ENCODE data around the gene HOXD13.

The HOXD13 gene

DNA sequence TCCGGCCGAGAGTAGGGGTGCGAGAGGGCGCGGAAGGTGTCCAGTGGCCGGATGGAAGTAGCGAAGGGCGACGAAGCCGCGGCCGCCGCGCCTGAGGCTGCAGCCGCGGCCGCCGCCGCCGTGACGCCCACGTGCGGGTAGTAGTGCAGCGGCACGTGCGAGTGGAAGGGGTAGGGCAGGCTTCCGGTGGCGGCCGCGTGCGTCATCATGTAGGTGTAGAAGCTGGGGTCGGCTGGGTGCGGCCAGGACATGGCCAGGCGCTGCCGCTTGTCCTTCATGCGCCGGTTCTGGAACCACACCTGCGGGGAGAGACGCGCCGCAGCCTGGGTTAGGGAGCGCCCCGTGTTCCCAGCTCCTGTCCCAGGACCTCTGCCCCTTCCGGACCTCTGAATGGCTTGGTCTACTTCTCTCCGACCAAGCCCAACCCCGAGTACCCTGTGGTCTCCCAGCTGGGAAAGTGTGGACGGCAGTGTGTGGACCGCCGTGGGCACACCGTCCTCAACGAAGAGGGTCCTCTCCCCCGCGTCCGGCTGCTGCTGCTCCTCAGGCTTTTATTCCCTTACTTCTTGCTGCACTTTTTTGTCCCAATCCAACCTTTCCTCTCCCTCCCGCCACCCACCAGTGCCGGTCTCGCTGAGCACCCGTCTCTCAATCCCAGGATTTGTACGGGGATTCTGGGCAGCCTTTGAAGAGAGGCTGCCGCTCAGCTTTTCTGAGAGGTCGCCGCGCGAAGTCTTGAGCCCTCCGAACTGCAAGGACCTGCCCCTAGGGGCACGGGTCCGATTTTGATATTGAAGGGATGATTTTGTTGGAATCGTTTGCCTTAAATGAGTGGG lies 11.8 kb upstream of the HOXD13 start:
- no peak for DNase-seq (ENCODE audit: low read depth, low spot score)

DNA sequence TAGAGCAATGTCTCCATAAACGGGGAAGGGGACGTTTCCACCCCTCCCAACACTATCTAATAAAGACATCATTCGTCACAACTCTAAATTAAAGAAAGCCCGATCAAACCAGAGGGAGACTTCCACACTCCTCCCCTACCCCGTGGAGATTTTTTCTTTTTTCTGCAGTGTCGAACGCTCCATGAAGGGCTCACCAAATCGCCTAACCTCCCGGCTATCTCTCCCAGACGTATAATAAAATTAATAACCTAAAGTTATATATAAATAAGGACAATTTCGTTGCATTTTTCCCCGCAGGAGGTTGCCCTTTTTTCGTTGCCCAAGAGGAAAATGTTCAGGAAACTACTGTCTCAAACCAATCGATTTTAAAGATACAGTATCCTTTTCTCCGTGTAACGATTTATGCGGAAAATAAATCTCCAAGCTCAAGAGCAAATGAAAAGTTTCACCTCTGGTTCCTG lies 11.1 kb upstream of the HOXD13 start:
- no peak for DNase-seq (ENCODE audit: low read depth, low spot score)

DNA sequence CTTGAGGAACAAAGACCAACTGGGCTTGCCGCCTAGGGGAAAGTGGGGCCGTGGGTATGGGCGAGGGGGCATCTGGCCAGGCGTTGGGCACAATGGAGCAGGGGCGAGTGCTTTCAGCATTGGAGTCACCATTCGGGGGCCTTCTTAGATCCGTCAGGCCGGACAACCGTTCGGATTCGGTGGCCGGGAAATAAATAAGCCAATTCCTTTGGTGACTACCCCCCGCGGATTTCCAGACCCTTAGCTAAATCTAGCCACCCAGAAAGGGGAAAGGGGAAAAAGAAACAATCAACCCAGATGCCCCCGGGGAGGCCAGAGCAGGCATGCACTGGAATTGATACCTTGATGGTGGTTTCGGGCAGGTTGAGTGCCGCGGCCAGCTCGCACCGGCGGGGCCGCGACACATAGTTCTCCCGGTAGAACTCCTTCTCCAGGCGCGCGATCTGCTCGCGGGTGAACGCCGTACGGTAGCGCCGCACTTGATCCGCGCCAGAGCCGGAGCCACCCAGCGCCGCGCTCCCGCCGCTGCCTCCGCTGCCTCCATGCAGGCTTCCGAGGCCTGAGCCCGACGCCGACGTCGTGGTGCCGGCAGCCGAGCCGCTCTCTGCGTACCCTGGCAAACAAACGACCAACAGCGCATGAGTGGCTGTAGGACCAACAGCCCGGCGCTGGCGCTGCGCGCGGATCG lies 10.5 kb upstream of the HOXD13 start:
- DNase-seq (ENCODE audit: low read depth, low spot score): no peak

DNA sequence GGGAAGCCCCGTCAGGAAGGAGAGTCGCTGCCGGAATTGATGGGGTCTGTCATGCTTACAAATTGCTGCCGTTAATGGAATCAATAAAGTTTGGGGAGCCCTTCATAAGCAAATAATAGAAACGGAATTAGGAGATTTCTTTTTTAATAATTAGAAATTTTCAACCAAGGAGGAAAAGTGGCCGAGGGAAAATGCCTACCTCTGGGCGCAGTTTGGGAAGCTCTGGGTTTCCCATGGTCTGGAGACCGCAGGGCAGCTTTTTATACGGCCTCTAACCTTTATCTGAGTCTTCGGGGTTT lies 10.0 kb upstream of the HOXD13 start:
- no peak for DNase-seq (ENCODE audit: low read depth, low spot score)

DNA sequence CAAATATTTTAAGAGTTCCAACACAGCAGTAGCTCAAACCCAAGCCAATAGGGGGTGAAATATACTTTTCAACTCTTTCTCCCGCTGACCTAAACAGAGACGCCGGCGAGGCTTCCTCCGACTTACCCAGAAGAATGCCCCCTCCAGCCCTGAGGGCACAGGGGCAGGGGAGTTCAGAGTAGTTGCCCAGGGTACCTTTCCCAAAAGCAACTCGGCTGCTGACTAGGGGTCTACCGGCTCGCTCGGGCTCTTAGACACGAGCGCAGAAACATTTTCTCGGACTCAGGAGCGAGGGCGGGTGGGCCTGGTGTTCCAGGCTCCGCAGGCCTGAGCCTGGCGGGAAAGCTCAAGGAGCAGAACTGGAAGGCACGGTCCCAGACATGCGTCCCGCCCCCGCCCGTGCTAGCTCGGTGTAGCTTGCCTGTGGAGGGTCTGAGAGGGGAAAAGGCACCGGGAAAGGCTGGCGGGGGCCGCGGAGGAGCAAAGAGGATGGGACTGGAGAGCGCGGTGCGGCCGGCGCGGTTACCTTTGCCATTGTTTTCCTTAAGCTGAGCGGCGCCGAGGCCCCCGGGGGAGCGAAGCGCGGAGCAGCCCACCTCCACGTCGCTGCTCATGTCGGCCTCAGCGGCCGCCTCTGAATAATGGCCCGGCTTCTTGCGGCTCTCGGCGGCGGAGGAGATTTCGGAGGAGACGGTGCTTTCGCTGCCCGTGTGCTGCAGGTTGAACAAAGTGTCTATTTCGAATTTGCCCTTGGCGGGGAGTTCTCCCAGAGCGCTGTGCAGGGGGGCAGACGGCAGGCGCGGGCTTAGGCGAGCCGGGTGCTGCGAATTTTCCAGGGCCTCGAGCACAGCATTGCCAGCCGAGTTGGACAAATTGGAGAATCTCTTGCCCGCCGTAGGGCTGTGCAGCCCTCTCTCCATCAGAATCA lies 9.4 kb upstream of the HOXD13 start:
- DNase-seq (ENCODE audit: low read depth, low spot score): no peak

DNA sequence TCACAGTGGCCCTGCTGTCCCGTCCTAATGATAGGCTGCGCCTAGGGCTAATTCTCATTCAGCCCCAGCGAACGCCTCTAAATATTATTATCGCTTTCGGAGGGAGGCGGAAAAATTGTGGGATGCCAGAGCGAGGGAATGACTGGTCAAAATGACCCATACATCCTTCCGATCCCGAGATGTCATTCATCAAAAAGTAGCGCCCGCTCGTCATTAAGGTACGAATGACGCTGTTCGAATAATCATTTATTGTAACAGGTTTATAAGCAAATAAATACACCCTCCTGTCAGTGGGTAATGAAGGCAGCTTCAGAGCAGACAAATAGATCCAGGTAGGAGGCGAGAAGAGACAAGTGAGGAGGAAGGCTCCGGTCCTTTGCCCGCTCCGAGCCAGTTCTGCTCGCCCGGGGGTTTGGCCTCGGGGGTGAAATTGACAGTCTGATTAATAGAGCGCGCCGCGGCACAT lies 8.7 kb upstream of the HOXD13 start, which contains the start of gene EVX2:
Gene EVX2 (minus strand): TSS at position 167 of the 466 bp plus-strand sequence. CDS start 186 bp downstream, outside the sequence.
- no peak for DNase-seq (ENCODE audit: low read depth, low spot score)

DNA sequence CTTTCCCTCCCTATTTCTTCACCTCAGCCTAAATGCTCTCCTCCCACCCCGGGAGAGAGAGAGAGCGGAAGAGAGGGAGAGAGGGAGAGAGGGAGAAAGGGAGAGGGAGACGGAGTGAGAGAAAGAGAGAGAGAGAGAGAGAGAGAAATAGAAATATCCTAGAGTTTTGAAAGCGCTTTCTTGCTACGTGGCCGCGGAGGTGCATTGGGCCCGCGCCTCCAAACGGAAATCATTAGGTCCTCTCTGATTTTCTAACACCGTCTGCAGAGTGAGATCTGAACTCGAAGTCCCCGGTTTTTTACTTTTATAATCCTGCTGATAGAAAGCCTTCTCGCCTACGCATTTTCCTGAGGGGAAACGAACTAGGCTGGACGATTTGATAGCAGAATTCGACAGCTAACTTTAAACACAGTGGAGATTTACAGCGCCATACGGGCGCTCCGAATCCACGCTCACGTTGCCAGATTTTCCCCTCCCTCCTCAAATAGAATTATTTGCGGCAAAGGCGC lies 7.9 kb upstream of the HOXD13 start:
- DNase-seq (ENCODE audit: low read depth, low spot score): no peak

DNA sequence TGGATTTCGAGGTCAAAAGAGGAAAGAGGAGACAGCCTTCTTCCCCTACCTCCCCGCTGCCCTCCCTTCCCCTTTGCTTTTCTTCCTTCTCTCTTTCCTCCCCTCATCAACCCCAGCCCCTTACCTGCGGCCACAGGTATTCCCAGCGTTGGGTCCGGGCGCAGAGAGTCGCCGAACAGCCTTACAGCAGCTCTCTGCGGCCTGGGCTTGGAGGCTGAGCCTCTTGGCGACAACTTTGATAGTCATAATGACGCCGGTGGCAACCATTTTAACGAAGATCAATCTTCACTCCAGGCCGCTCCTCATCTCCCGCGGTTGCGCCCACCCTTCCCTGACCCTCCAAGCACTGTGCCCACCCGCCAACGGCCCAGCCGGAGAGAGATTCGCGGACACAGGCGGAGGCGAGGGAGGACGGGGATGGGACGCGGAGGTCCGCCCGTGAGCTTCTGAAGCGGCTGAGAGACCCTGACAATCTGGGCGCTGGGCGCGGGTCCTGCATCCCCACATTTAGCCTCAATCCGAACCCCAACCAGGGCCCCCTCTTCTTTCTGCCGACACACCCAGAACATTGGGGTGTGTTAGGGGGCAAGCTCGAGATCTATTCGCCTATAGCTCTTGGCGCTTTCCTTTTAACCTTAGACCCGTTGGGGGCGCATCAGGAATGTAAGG lies 7.3 kb upstream of the HOXD13 start:
- no peak for DNase-seq (ENCODE audit: low read depth, low spot score)

DNA sequence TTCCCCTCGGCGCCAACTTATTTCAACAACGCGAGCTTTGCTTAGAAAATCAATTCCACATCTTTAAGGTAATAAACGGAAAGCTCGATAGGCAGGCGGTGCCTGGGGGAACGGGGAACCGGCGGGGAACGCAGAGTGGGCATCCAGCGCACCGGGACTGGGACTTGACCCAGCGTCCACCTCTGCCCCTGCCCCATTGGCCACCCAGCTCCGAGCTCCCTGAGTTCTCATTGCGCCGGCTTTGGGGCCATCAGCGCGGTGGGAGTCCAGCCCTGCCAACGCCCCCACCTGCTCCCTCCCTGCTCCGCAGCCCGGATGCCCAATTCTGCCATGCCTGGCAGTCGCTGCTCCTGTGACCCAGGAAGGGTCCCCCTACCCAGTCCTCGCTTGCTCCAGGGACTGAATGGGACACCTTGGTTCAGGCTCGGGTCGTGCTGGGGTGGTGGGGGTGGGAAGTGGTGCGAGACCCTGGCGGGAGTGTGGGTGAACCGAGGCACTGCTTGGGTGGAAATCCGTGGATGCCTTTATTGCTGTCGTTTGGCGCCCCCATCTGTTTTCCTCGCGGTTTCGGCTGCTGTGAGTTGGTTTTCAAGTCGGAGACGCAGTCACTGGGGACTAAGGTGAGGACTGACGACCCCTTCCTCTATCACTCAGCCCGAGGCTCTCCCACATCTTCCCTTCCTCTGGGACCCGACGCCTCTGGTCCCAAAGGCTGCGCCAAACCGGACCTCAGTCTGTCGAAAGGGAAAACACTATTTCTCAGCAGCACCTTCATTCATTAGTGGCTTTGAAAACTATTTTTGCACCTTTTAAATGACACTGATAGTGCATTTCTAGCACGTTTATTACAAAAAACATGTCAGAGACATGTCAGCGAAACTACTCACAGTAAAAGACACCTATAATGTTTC lies 6.4 kb upstream of the HOXD13 start:
- DNase-seq (ENCODE audit: low read depth, low spot score): peak; percentile 70

DNA sequence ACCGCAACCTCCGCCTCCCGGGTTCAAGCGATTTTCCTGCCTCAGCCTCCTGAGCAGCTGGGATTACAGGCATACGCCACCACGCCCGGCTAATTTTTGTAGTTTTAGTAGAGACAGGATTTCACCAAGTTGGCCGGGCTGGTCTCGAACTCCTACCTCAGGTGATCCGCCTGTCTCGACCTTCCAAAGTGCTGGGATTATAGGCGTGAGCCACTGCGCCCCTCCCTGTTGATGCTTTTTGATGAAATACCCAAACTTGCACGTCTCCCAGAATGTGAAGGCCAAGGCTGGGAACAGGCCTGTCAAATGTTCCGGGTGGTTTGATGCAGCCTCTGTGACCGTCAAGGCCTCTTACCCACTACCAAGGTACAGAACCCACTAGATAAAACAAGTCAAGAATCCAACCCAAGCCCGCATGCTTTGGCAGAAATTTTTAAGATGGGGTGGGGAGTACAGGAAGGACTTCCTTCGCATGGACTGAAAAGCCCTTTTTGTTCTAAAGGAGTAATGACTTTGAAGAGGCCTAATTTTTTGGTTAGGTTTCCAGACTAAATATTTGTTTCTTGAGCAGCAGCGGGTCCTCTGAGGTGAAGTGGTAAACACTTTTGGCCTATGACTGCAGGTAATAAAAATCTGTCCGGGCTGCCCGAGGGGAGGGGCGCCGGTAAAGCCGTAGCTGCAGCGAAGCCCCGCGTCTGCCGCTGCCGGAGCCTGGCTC lies 5.0 kb upstream of the HOXD13 start:
- DNase-seq (ENCODE audit: low read depth, low spot score): no peak

DNA sequence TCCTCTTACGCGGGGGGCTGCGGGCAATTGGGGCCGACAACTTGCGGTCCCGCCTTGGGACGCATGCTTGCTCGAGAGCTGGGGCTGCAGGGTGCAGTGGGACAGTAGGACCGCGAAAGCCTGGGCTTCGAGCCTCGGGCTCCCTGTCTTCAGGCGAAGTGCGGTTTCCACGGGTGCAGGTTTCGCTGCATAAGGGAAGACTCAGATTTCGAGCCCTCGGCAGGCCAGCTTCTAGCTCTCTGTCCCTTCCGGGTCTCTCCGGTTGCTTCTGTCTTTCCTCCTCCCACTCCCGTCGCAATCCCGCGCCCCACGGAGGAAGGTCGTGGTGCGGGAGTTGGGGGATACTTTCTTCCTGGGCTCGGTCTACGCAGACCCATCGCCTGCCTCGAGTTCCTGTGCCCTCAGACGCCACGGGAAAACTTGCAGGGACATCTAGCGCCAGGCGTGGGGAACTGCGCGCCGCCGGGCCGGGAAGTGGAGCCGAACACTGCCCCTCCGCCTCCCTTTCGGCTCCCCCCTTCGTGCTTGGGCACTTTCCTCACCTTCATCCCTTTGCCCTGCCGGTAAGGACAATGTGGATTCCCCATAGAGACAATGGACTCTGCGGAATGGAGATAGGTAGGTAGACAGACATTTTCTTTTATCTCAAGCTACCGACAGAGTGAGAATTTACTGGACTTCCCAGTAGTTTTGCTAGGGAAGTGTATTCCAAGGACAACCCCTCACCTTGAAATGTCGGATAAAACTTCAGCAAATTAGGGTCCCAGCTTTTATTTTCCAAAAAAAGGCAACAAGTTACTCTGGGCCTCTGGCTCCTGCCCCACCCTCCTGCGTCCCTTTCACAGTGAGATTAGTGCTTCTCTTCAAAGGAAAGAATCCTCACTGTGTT lies 4.2 kb upstream of the HOXD13 start:
- DNase-seq (ENCODE audit: low read depth, low spot score): peak; percentile 71

DNA sequence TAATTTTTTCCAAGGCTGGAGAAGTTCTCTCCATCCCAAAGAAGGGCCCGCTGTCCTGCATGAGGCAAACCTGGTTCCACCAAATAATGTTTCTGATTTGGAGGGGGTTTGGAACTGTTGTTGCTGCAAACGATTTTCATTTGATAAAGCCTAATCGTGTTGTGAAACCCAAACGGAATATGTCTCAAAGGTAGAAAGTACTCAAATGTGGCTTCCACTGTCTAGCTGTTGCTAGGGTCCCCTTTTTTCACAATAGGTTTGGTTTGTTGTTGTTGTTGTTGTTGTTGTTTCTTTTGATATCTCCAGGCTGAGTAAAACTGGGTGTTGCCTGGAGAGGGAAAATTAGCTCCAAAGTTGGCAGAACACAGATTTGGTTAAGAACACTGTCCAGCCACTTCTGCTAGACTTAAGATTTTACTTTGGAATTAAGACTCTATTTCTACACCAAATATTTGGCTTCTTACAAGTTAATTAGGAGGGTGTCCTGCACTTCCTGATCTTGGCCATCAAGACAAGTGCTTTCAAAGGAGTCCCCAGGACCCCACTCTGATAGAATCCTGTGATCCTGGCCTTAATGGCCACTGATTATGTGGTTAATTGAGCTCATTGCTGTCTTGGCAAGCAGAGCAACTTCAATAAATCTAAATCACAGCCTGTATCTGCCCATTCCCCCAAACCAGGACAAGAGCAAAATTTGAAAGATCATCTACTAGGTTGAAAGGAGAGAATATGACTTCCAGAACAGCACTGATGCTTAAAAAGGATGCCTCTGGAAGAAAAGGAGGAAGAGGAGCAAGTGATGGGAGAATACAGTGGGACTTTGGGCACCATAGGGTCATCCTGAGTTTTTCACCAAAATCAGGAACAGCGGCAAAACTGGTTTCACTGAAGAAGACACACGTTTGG lies 3.3 kb upstream of the HOXD13 start:
- DNase-seq (ENCODE audit: low read depth, low spot score): no peak

DNA sequence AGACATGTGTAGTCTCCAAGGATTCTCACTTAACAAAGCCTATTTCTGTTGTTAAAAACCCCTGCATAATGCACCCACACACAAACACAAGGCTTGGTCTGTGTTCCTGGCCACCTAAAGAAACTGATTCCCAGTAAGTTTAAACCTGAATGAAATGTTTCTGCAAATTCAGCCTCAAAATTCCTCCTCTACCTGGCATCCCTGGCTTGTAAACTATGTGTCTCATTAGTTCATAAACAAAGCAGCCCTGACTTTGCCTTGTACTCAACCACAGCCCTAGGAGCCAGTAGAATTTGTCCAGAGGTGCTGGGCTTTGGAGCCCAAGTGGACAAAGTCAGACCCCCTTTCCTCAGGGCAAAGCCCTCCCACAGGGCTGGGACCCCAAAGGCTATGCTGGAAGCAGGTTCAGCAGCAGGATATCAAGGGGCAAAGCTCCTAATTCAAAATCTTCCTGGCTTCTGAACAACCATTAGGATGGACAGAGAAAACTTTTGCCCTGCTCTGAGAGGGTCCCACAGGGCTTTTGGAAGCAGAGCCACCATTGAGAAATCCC lies 2.6 kb upstream of the HOXD13 start:
- no peak for DNase-seq (ENCODE audit: low read depth, low spot score)

DNA sequence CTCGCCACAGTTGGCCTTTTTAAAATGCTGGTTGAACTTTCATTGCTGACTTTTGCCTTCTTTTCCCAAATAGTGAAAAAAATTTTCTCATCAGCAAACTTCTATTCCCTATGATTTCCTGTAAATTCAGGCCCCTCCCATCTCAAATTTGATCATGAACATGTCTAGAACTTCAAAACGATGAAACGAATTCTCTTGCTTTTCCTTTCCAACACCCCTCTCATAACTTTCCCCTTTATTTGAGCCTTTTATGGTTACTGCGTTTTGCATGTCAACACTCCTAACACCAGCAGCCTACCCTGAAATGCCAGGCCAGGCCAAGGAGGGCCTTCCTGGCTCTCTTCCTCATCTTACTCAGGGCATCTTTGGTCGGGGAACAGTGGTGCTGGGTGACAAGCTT lies 1.7 kb upstream of the HOXD13 start:
- no peak for DNase-seq (ENCODE audit: low read depth, low spot score)

DNA sequence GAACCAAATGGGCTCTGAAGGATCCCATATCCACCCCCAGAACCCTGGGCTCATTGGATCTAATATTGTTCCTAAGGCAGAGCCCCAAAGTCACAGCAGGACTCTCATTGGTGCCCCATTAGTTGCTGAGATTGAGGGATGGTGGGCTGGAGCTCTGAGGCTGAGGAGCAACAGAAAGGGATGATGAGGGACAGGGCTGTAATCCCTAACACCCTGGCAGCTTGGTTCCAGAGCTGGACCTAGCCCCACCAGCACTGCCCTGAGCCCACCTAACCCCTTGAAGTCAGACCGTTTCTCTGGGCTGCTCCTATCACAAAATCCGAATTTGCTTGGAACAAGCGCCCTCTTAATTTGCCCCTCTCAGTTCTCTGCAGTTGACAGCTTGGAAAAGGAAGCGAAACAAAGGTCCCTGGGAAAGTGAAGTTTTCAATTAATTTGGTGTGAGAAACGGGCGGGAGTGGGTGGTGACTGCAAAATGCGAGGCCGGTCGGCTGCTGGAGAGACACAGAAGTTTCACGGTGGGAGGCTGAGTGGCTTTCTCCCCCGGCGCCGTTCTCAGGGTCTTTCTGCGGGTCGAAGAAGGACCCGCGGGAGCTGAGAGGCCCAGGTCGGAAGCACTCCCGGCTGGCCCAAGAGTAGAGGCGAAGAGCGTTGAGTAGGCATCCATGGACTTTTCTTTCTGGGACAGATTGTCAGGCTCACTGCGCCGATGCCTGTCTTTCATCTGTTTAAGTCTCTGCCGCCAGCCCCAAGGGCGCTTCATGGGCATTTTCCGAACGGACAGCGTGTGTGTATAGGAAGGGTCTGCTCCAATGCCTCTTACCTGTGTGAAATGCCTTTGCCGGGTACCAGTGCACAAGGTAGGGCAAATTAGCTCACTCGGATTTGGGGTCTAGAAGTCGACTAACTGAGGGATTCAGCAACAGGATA lies 927 bp upstream of the HOXD13 start:
- DNase-seq (ENCODE audit: low read depth, low spot score): no peak

Measured in astrocyte of the hippocampus (primary cell).